Testis (tissue), 2 donors: ENCODE measurements around the gene MAP4K1.

ENCODE experiments used
- POLR2A ChIP-seq: fragments of 450-650 bp; IDR thresholded peaks from one replicate; pipeline ENCODE4 v1.6.1; 2017; ENCODE audit warnings: antibody characterized with exemption, mild to moderate bottlenecking, moderate library complexity
- TF ChIP-seq, protein P1 (sequence below), 3 experiments: fragments of 450-650 bp in 2 of 3; fragments of 200-600 bp in 1 of 3; sonication (generic) in 1 of 3; IDR thresholded peaks; one replicate each; pipeline ENCODE4 v1.5.1; 2016 to 2019; ENCODE audit warnings: antibody characterized with exemption in 3 of 3, mild to moderate bottlenecking in 2 of 3, moderate library complexity in 1 of 3

DNA sequence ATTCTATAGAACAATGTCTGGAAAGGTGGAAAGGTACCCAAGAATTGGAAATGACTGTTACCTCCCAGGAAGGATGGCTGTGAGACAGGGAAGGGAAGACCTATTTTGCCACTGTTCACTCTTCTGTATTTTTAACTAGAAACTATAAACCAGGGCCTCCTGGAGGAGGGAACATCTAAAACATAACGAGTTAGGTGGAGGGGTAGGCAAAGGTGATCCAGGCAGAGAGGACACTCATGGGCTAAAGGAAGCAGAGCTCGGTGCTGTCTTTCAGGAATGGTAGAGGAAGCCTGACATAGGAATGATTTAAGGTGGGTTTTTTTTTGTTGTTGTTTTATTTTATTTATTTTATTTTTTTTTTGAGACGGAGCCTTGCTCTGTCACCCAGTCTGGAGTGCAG is 7.1 kb upstream of the MAP4K1 start:
- TF ChIP-seq, protein P1, sequence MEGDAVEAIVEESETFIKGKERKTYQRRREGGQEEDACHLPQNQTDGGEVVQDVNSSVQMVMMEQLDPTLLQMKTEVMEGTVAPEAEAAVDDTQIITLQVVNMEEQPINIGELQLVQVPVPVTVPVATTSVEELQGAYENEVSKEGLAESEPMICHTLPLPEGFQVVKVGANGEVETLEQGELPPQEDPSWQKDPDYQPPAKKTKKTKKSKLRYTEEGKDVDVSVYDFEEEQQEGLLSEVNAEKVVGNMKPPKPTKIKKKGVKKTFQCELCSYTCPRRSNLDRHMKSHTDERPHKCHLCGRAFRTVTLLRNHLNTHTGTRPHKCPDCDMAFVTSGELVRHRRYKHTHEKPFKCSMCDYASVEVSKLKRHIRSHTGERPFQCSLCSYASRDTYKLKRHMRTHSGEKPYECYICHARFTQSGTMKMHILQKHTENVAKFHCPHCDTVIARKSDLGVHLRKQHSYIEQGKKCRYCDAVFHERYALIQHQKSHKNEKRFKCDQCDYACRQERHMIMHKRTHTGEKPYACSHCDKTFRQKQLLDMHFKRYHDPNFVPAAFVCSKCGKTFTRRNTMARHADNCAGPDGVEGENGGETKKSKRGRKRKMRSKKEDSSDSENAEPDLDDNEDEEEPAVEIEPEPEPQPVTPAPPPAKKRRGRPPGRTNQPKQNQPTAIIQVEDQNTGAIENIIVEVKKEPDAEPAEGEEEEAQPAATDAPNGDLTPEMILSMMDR (IDR thresholded peaks at IDR 0.05), result no peak
- TF ChIP-seq POLR2A, result no peak
